ENCODE data around the gene TTC4. TPM values are rescaled to one million over a fixed set of nuclear protein-coding genes. Genes with fewer than 3 reads are reported as not detected.

Gene TTC4
- polyA plus RNA-seq, 1 donor from 2014 or later, result 22.5 TPM

GRCh38 chr1:54681358-54681757, 34.3 kb upstream of the TTC4 start:
- Histone ChIP-seq H3K9me3 (ENCODE audit: low read length) (no peaks in the 10 kb centered on the region), H3K9ac (ENCODE audit: low read length) (peak overlapping the region; percentile 62), H4K20me1 (ENCODE audit: insufficient read depth) (no peaks in the 10 kb centered on the region), H2AFZ (ENCODE audit: low read depth, low read length) (peak overlapping the region; percentile 63), H3K4me3 (ENCODE audit: low read length) (peak overlapping the region; percentile 57), H3K9me2 (ENCODE audit: insufficient read depth, low read length) (no peaks in the 10 kb centered on the region), H3K4me2 (ENCODE audit: low read length) (peak overlapping the region; percentile 95), H3F3A (ENCODE audit: insufficient read depth, low read length, poor library complexity, severe bottlenecking) (no peaks in the 10 kb centered on the region), H3K27ac (ENCODE audit: low read length) (peak overlapping the region; percentile 93), H3K27me3 (ENCODE audit: insufficient read depth, low read depth, low read length) (no peaks in the 10 kb centered on the region), H3K79me2 (replicated peaks; ENCODE audit: insufficient read depth, low read length) (no peaks in the 10 kb centered on the region), H3K36me3 (ENCODE audit: insufficient read depth, low read length) (no peaks in the 10 kb centered on the region)
- TF ChIP-seq SMC3 (conservative IDR thresholded peaks at IDR 0.05; ENCODE audit: poor library complexity) (peak; percentile 53), CTCF (IDR thresholded peaks at IDR 0.05; ENCODE audit: poor library complexity, severe bottlenecking) (no peak), TAF1 (IDR thresholded peaks at IDR 0.05; ENCODE audit: low read depth) (no peak), POLR2AphosphoS5 (IDR thresholded peaks at IDR 0.05) (peak; percentile 43), EZH2 (IDR thresholded peaks at IDR 0.05; ENCODE audit: borderline replicate concordance, insufficient read depth, low read length, poor library complexity, severe bottlenecking) (no peak), REST (IDR thresholded peaks at IDR 0.05; ENCODE audit: borderline replicate concordance) (peak; percentile 29), EP300 (conservative IDR thresholded peaks at IDR 0.05; ENCODE audit: poor library complexity, severe bottlenecking) (peak; percentile 90), MXI1 (conservative IDR thresholded peaks at IDR 0.05; ENCODE audit: poor library complexity, severe bottlenecking) (peak; percentile 75), RAD21 (conservative IDR thresholded peaks at IDR 0.05) (peak; percentile 45)

- Histone ChIP-seq H3F3A (ENCODE audit: insufficient read depth, low read length, poor library complexity, severe bottlenecking) (no peaks in the 10 kb centered on the region), H3K9me2 (ENCODE audit: insufficient read depth, low read length) (no peaks in the 10 kb centered on the region), H3K79me2 (replicated peaks; ENCODE audit: insufficient read depth, low read length) (no peaks in the 10 kb centered on the region), H3K9ac (ENCODE audit: low read length) (no peak overlapping the region), H4K20me1 (ENCODE audit: insufficient read depth) (no peaks in the 10 kb centered on the region), H3K4me2 (ENCODE audit: low read length) (no peak overlapping the region), H3K27me3 (ENCODE audit: insufficient read depth, low read depth, low read length) (no peaks in the 10 kb centered on the region), H3K4me3 (ENCODE audit: low read length) (no peak overlapping the region), H3K36me3 (ENCODE audit: insufficient read depth, low read length) (no peaks in the 10 kb centered on the region), H2AFZ (ENCODE audit: low read depth, low read length) (no peak overlapping the region), H3K27ac (ENCODE audit: low read length) (no peak overlapping the region), H3K9me3 (ENCODE audit: low read length) (no peaks in the 10 kb centered on the region)
- no peak for TF ChIP-seq REST (IDR thresholded peaks at IDR 0.05; ENCODE audit: borderline replicate concordance)
- no peak for TF ChIP-seq EZH2 (IDR thresholded peaks at IDR 0.05; ENCODE audit: borderline replicate concordance, insufficient read depth, low read length, poor library complexity, severe bottlenecking)
- TF ChIP-seq RAD21 (conservative IDR thresholded peaks at IDR 0.05), result no peak
- no peak for TF ChIP-seq SMC3 (conservative IDR thresholded peaks at IDR 0.05; ENCODE audit: poor library complexity)
- TF ChIP-seq CTCF (IDR thresholded peaks at IDR 0.05; ENCODE audit: poor library complexity, severe bottlenecking), result no peak
These were observed 32.2 kb upstream of the TTC4 start for GRCh38 chr1:54683453-54683852.
